ENCODE measurements around the gene LIG1.

DNA sequence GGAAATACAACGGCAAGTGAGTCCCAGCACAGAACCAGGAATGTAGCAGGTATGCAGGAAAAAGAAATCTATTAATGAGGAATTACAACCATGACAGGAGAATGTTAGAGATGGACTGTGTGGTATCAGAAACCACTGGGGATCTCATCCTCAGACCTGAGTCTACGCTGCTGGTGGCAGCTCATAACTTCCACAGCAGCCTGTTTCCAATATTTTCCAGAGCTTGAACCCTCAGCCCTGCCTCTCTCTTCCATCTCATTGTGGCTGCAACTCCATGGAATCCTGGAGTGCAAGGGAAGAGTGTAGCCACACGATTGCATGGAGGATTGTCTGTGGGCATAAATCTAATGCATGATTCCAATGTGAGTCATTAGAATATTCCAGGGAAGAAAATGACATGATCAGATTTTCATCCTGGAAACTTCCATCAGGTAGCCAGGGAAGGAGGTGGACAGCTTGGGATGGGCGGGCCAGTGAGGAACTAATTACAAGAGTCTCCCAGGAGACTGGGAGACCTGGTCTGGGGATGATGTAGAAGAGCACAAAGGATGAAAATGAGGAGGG is 74.5 kb downstream of the LIG1 start:
- TF ChIP-seq POLR2A (IDR thresholded peaks at IDR 0.05) (no peak), CTCF (IDR thresholded peaks at IDR 0.05) (no peak)

Data from ovary (tissue), 3 donors.